GM19397 (cell line): ENCODE measurements around the gene POLG2.
"Not testable (repeated sequence)": the region's sequence is repeated elsewhere in the genome, so short reads cannot be mapped to it uniquely, and the experiment has no call there.

ENCODE experiments used
- ATAC-seq: cut with Tn5 transposase; IDR thresholded peaks from one replicate; pipeline ENCODE4 v1.9.1; 2021; ENCODE audit warnings: mild to moderate bottlenecking, moderate library complexity; ENCODE audit not compliant: unreplicated experiment

POLG2 gene

GRCh38 chr17:64491034-64491860, 5.6 kb downstream of the POLG2 start:
- ATAC-seq, result no peak

DNA sequence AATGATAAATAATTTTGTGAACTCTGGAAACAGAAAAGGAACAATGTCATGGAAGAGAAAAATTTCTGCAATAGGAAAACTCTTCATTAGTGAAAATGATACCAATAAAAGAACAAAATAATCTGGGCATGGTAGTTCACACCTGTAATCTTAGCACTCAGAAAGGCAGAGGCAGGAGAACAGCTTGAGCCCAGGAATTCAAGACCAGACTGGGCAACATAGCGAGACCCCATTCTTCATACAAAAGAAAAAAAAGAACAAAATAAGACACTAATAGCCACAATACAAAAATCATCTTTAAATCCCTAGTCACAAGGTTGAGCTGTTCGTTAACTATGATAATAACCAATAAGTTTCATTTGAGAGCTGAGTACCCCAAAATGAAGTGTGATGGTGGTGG, 8.6 kb downstream of the POLG2 start:
- no peak for ATAC-seq

- no peak for ATAC-seq
These were observed 12.5 kb downstream of the POLG2 start for GRCh38 chr17:64484380-64484779.

DNA sequence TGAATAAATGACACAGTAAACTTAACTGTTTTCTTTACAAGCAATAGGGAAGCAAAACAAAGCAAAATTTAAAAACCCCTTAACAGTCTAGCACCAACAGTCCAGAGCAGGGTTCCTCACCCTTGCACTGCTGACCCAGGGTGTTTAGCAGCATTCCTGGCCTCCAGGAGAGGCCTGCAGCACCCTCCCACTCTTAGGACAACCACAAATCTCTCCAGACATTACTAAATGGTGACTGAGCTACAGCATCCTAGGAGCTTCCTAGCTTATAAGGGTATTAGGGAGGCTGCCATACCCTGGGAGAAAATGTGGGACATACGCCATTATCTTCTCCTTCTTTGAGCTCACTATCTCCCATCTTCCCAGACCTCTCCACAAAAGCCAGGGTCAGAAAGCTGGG, 15.9 kb downstream of the POLG2 start:
- no peak for ATAC-seq

- ATAC-seq, result no peak
These were observed 19.0 kb downstream of the POLG2 start for GRCh38 chr17:64477849-64478248.

DNA sequence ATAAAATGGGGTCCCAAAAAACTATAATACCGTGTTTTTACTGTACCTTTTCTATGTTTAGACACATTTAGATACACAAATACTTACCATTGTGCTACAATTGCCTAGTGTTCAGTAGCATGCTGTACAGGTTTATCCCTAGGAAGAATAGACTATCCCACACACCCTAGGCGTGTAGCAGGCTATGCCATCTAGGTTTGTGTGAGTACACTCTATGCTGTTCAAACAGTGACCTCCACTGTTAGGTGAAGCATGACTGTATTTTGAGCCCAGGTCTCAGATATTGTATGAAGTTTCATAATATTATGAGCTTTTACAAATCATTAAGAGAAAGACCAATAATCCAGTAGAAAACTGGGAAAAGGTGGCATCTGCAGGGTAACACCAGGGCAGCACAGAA, 24.3 kb downstream of the POLG2 start:
- no peak for ATAC-seq

DNA sequence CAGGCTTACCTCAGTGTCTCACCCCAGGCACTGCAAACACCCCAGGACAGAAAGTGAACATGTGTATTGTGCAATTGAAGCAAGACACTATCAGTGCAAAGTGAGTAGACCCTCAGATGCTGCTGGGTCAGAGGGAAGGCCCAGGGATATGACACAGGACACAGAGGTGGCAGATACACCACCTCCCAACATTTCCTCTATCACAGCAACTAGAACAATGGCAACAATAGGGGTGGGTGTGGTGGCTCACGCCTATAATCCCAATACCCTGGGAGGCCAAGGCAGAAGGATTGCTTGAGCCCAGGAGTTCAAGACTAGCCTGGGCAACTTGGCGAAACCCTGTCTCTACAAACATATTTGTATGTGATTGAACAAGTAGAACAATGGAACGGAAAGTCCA, 25.4 kb downstream of the POLG2 start:
- no peak for ATAC-seq

DNA sequence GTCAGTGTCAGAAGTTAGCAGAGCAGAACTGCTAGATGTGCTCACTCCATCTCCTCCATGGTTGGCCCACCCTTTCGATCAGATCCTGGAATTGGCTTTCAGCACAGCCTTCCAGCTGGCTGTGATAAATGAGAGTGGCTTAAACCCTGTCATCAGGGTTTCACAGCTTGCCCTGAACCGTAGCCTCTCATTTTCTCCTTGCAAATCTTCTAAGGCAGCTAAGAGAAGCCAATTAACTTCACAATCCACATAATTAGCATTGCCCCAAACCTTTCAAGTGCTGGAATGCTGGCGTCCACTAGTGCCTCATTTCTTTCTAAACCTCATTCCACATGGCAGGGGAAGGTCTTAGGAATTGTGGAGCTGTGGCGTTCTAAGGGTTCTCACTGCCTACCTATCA, 26.2 kb downstream of the POLG2 start:
- ATAC-seq, result no peak

DNA sequence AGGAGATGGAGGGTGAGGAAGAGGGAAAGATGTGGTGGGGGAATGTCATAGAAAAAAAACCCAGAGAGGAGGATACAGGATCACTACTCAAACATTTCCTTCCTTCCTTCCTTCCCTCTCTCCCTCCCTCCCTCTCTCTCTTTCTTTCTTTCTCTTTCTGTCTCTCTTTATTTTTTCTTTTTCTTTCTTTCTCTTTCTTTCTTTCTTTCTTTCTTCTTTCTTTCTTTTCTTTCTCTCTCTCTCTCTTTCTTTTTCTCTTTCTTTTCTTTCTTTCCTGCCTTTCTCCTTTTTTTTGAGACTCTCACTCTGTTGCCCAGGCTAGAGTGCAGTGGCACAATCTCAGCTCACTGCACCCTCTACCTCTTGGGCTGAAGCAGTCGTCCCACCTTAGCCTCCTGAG, 30.0 kb downstream of the POLG2 start:
- not testable (repeated sequence) for ATAC-seq

DNA sequence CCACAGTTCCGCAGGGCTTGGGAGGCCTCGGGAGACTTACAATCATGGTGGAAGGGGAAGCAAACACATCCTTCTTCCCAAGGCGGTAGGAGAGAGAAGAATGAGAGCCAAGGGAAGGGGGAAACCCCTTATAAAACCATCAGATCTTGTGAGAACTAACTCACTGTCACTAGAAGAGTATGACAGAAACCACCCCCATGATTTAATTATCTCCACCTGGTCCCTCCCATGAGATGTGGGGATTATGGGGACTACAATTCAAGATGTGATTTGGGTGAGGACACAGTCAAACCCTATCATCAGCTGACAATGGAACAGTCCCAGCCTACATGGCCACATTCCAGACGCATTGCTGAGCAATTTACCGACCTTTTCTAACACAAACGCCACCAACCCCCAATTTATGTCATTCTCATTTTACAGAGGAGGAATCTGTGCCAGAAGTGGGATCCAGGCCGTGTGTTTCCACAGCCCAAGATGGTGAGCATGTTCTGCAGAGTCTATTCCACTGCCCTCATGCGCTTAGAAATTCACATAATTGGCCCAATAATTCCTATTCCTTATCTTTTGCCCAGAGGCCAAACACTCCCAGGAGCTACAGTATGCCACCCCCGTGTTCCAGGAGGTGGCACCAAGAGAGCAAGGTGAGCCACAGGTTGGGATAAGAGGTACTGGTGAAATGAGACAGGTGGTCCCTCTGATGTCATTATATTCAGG, 30.7 kb downstream of the POLG2 start:
- ATAC-seq, result no peak

DNA sequence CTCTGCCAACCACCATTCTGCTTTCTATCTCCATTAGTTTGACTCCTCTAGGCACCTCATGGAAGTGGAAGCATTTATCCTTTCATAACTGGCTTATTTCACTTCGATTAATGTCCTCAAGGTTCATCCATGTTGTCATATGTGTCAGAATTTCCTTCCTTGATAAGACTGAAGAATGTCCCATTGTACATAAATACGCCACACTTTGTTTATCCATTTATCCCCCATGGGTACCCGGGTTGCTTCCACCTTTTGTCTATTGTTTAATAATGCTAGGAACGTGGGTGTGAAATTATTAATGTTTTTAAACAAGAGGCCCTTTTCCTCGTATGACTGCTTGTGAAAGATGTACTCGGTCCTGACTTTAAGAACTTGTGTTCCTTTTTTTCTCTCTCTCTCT, 35.1 kb downstream of the POLG2 start:
- no peak for ATAC-seq

DNA sequence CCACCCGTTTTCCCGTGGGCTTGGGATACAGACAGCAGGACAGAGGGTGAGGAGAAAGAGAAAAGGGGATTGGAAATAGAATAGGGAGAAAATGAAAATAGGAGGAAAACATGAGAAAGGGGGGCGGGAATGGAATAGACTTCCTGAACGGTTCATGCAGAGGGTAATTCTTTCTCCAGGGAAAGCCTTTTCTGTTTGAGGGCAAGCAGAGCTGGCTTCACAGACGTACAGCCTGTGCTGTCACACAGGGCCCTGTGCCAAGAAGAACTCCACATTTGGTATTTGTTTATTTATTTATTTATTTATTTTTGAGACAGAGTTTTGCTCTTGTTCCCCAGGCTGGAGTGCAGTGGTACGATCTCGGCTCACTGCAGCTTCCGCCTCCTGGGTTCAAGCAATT, 35.9 kb downstream of the POLG2 start:
- no peak for ATAC-seq

DNA sequence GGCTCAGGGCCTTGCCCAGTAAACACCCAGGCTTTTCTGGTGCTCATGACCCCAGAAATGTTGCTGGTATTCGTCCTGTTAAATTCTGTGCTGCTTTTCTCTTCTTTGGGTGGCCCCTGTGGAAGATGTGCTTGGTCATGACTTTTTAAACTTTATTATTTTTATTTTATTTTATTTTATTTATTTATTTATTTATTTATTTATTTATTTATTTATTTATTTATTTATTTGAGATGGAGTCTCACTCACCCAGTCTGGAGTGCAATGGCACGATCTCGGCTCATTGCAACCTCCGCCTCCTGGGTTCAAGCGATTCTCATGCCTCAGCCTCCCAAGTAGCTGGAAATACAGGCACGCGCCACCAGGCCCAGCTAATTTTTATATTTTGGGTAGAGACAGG, 37.0 kb downstream of the POLG2 start:
- ATAC-seq, result not testable (repeated sequence)

DNA sequence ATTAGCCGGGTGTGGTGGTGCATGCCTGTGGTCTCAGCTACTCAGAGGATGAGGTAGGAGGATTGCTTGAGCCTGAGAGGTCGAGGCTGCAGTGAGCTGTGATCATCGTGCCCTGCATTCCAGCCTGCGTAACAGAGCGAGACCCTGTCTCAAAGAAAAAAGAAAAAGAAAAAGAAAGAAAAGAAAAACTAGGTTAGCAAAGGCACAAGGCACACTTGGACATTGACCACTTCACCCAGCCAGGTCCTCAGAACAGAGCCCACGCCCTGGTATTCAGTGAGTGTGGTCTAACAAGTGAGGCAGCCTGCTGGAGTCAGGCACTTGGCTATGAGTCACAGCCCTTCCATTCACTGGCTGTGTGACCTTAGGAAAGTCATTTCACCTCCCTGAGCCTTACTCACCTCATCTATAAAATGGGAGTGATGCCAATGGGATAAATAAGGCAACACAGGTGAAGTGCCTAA, 37.5 kb downstream of the POLG2 start:
- ATAC-seq, result no peak

- ATAC-seq, result no peak
These were observed 38.1 kb downstream of the POLG2 start for GRCh38 chr17:64458756-64459155.

DNA sequence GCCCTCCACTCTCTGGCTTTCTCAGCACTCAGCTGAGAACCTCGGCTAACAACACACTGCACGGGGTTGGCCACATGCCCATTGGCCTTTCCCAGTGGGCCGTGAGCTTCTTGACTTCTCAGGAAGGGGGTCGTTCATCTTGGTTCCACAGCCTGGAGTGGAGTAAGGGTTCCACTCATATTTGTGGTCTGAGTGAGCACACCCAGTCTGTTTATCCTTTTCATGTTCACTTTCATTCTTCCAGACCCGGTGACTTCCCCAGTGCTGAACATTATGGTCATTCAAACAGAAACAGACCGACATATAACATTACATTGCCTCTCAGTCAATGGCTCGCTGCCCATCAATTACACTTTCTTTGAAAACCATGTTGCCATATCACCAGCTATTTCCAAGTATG, 39.7 kb downstream of the POLG2 start:
- no peak for ATAC-seq

DNA sequence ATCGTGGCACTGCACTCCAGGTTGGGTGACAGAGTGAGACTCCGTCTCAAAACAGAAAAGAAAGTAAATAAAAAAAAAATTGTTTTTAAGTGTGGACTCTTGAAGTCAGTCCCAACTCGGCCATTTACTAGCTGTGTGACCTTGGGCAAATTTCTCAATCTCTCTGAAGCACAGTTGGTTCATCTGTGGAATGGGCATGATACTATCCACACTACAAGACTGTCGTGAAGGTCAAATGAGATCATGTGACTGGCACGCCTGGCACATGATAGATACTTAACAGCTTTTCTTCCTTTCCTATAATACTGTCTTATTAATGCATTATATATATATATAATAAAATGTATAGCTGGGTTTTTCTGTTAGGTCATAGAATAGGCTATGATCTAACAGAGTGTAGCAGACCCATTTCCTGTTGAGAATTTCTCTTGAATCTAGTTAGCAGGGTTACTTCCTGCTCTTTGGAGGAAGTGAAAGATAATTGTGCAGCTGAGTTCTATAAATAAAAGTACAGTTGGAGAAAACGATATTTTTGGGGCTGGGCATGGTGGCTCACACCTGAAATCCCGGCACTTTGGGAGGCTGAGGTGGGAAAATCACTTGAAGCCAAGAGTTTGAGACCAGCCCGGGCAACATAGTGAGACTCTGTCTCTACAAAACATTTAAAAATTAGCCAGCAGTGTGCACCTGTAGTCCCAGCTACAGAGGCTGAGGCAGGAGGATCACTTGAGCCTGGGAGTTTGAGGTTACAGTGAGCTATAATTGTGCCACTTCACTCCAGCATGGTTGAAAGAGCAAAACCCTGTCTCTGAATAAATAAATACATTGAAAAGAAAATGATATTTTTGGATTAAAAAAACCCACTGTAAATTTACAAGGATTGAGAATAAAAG, 40.6 kb downstream of the POLG2 start:
- no peak for ATAC-seq

- ATAC-seq, result no peak
These were observed 47.3 kb downstream of the POLG2 start for GRCh38 chr17:64449545-64449944.

- ATAC-seq, result no peak
These were observed 48.0 kb downstream of the POLG2 start, which contains the start of gene MILR1 for GRCh38 chr17:64448665-64449512. TSS of gene MILR1 (plus strand) at chr17:64449115. CDS start at chr17:64449169, 54 bp downstream.

DNA sequence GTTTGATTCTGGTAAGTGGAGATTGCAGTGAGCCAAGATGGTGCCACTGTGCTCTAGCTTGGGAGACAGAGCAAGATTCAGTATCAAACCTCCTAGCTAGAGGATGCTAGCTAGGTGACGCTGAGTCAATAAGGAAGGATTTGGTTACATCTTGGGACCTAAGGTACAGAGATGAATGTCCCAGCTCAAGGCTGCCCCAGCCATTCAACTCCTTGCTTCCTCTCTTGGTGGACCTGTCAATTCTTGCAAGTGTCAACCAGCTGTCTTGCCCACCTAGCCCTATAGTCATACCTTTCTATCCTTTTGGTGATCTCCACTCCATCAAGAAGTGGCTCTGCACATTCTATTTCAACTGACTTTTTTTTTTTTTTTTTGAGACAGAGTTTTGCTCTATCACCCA, 49.3 kb downstream of the POLG2 start:
- ATAC-seq, result no peak
